NCI-H2196 treated with DMSO at 0.1 percent for 48 hours (cell line): ENCODE measurements around the gene OR8A1.

Experiments used
- DNase-seq: peaks from one replicate; lab custom pipeline; 2025; ENCODE audit not compliant: unreplicated experiment; lab: John Stamatoyannopoulos, UW

OR8A1 gene

DNA sequence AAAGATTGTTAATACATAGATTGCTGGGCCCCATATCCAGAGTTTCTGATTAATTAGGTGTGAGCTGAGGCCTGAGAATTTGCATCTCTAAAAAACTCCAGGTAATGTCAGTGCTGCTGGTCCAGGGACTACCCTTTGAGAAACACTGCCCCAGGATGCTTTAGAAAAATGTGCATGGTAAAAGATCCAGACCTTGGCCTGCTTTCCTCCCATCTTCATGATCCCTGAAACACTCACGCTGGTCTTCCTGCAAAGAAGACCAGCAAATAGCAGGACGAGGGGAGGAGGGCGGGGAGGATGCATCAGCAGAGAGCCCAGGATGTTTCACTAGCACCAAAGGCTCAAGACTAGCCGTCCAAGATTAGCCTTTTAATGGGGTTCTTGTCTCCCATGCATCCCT is at the start of gene OR8A1:
OR8A1 (plus strand) TSS at position 301 of the 400 bp plus-strand sequence. CDS start 123 bp downstream, outside the sequence.
- no peak for DNase-seq

DNA sequence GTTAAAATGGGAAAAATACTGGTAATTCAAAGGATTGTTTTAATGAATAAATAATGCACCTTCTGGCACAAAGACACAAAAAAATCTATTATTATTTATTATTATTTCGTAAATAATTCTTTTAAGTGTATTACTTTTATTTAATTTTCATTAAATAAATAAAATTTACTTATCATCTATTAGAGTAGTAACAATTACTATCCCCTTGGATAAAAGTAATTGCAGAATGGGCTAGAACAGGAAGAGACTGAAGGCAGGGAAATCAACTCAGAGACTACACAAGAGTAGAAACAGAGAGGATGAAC is 49.3 kb upstream of the OR8A1 start:
- no peak for DNase-seq

GRCh38 chr11:124533626-124534025 is 36.2 kb upstream of the OR8A1 start:
- DNase-seq: no peak

- no peak for DNase-seq
Observed at GRCh38 chr11:124534051-124534450, 35.7 kb upstream of the OR8A1 start.

GRCh38 chr11:124535552-124536232 is 34.1 kb upstream of the OR8A1 start:
- no peak for DNase-seq

DNA sequence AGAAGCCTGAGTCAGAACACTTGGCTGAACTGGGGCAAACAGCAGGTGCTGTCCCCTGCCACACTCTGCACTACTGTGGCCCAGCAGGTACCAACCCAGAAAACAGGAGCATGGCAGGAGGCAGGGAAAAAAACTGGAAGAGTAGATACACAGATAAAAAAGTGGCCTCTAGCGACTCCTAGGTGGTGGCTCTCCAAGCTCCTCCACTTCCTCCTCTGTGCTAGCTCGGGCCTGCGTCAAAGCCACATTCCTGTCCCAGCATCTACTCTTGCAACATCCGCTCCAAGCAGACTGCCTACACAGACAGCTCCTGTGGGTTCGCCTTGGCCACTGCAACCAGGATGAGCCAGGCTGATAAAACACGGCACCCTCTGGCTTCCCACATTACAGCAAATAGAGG is 33.3 kb upstream of the OR8A1 start:
- DNase-seq: no peak

DNA sequence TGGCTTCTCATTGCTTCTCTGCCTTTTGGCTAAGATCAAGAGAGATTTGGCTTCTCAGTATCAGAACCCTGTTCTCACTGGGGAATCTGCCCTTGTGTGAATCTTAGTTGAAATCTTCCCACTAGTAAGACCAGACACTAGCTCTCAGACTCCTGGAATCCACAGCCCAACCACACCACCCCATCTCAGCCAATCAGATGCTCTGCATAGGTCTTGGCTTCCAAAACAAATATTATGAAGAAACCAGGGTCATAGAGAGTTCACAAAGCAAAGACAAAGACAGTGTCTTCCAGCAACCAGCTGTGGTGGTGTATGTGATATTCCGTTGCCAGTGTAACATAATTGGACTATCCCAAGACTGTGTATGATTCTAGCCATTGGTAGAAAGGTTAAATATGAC is 31.8 kb upstream of the OR8A1 start:
- DNase-seq: no peak

DNA sequence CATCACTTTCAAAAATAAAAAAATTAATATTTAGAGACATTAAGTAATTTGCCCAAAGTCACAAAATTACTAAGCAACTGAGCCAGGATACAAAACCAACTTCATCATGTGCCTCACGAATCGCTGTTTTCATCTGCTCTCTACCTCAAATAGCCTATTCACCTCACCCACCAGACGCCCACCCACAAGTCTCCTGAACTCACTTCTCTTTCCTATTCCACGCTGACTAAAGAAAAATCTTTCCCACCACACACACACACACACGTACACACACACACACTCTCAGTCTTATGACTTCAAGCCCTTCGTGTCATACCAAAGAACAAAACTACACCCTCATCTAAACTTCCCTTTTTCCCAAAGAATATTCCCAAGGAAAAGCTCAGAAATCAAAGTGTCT is 28.6 kb upstream of the OR8A1 start:
- no peak for DNase-seq

DNA sequence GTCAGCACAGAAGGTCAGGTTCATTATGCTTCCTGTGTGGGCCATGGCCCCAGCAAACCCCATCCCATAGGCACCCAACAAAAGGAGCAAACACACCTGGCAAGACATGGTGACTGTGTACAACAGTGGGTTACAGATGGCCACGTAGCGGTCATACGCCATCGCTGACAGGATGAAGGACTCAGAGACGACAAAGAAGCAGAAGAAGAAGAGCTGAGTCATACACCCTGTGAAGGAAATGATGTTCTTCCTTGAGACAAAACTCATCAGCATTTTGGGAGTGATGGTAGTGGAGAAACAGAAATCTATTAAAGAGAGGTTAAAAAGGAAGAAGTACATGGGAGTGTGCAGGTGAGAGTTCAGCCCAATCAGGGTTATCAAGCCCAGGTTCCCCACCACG is 26.7 kb upstream of the OR8A1 start:
- DNase-seq: no peak

GRCh38 chr11:124543554-124543953 is 26.2 kb upstream of the OR8A1 start, which contains the start of gene OR8B12:
OR8B12 (minus strand) TSS chr11:124543654; CDS start chr11:124543654, 0 bp downstream.
- DNase-seq: no peak

GRCh38 chr11:124551189-124551588 is 18.6 kb upstream of the OR8A1 start:
- DNase-seq: no peak

- no peak for DNase-seq
Observed at GRCh38 chr11:124551987-124552386, 17.8 kb upstream of the OR8A1 start.

DNA sequence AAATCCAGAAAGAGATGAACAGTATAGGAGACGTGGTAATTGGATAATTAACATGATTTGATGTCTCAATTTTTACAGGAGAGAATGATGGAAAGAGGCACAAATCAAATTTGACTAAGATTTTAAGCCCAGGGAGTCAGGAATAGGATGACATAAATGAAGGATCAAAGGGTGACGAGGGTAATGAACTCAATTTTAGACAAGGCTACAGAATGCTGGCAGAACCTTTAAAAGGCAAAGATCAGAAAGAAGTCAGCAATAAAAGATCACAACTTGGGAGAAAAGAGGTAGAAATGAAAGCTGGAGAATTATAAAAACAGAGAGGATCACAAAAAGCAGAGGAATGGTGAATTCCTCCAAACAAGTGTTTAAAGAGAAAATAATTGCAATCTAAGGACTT is 13.0 kb upstream of the OR8A1 start:
- DNase-seq: no peak

DNA sequence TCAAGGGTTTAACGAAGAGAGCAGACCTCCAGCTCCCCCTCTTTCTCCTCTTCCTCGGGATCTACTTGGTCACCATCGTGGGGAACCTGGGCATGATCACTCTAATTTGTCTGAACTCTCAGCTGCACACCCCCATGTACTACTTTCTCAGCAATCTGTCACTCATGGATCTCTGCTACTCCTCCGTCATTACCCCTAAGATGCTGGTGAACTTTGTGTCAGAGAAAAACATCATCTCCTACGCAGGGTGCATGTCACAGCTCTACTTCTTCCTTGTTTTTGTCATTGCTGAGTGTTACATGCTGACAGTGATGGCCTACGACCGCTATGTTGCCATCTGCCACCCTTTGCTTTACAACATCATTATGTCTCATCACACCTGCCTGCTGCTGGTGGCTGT is 363 bp downstream of the OR8A1 start:
- DNase-seq: no peak

GRCh38 chr11:124577716-124578427 is 8.1 kb downstream of the OR8A1 start:
- DNase-seq: no peak

- no peak for DNase-seq
Observed at GRCh38 chr11:124578761-124579160, 9.0 kb downstream of the OR8A1 start.

DNA sequence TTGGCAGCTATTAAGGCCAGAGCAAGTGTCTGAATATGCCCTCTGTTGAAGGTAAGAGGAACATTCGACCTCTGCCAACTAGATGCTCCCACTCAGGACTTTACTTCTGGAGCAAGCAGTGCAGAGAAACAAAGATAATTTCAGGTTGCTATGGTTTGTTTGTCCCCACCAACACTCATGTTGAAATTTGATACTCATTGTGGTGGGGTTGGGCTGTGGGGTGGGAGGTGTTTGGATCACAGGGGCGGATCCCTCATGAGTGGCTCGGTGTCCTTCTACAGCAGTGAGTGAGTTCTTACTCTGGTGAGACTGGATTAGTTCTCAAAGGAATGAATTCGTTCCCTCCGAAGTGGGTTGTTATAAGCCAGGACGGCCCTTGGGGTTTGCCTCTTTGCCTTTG is 12.0 kb downstream of the OR8A1 start:
- DNase-seq: no peak

GRCh38 chr11:124582565-124582964 is 12.8 kb downstream of the OR8A1 start:
- DNase-seq: no peak

GRCh38 chr11:124583781-124584180 is 14.0 kb downstream of the OR8A1 start:
- no peak for DNase-seq

DNA sequence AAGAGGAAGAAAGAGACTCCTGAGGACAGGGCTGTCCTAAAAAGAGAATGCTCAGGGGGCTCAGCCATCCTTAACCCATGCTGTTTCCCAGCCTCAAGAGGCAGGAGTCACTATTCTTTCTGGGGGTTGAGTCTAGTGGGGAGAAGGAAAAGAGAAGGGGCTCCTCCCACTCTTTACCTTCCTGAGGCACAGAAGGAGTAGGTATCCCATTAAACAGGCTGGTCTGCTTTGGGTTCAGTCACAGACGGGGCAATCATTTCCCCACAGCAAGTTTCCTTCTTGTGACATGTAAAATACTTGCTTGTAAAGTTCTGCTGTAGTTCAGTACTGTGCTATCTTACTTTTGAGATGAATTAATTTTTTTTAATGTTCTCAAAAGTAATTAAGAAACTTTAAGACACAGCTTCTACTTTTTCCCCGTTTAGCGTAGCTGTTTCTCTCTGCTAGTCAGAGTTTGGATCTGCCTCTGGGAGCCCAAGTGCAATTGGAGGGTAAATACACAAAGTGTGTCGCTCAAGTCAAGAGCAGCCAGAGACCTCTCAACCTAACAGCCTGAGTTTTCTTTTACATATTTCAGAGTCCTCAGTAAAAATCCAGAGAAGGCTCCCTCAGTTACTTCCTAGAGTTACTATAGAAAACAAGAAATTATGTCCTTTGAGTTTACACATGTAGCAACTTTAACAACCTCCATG is 15.0 kb downstream of the OR8A1 start:
- DNase-seq: no peak

DNA sequence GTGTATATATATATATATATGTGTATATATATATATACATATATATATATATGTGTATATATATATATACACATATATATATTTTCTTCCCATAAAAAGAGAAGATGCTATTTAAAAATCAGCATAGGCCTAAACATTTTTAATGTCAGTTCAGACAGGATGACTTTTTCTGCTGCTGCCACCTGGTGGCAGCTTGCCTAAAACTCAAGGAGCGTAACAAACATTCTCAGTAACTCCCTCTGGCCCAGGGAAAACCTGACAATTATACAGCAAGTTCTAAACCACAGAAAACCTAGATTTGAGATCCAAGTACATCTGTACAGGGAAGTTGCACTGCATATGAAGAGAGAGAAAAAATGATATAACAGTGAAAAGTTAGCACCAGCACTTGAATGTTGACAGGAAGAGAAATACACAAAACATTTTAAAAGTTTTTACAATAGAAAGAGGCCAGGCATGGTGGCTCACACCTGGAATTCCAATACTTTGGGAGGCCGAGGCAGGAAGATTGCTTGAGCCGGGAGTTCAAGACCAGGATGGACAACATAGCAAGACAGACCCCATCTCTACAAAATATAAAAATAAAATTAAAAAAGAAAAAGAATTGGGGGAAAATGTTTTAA is 16.6 kb downstream of the OR8A1 start:
- peak; percentile 3 for DNase-seq

GRCh38 chr11:124591430-124591829 is 21.6 kb downstream of the OR8A1 start:
- no peak for DNase-seq
